22Rv1 (cell line): Measurements from ENCODE around the gene DPYSL4.

Experiments
- H3K27ac ChIP-seq: fragments of 450-650 bp; 2 replicates; pipeline ENCODE4 v1.5.1; 2017
- ZFX ChIP-seq: fragments of 450-650 bp; IDR thresholded peaks from 2 replicates; pipeline ENCODE4 v1.6.1; 2017; ENCODE audit warnings: antibody characterized with exemption, borderline replicate concordance
- TF ChIP-seq, protein P1 (sequence below): fragments of 450-650 bp; IDR thresholded peaks from 2 replicates; pipeline ENCODE4 v1.5.1; 2017; ENCODE audit warnings: mild to moderate bottlenecking

DPYSL4 gene

DNA sequence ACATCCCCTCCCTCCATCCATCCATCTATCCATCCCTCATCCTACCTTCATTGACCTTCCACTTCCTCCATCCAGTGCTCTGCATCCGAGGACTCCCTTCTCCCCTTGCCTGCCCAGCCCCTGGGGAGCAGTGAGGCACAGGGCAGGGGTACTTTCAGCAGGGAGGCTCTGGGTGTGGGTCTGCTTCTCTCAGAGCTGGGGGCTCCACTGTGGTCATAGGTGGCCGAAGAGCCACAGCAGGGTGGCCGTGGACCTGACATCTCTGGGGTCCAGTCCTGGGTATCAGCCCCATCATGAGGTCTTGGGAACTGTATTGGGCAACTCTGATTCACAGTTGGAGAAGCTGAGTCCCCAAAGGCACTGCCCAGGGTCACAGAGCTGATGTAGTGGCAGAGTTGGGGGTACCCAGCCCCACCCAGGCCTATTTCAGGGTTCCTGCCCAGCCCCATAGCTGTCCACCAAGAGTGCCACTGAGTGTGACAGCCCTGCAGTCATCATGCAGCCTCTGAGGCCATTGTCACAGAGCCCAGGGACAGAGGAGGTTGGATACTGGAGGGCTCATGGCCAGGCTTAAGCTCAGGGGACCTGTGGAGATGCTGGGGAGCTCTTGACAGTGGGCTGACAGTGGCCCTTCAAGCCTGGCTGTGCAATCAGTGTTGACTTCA is 35.3 kb upstream of the DPYSL4 start:
- TF ChIP-seq, protein P1, sequence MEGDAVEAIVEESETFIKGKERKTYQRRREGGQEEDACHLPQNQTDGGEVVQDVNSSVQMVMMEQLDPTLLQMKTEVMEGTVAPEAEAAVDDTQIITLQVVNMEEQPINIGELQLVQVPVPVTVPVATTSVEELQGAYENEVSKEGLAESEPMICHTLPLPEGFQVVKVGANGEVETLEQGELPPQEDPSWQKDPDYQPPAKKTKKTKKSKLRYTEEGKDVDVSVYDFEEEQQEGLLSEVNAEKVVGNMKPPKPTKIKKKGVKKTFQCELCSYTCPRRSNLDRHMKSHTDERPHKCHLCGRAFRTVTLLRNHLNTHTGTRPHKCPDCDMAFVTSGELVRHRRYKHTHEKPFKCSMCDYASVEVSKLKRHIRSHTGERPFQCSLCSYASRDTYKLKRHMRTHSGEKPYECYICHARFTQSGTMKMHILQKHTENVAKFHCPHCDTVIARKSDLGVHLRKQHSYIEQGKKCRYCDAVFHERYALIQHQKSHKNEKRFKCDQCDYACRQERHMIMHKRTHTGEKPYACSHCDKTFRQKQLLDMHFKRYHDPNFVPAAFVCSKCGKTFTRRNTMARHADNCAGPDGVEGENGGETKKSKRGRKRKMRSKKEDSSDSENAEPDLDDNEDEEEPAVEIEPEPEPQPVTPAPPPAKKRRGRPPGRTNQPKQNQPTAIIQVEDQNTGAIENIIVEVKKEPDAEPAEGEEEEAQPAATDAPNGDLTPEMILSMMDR = no peak
- TF ChIP-seq ZFX = no peak

DNA sequence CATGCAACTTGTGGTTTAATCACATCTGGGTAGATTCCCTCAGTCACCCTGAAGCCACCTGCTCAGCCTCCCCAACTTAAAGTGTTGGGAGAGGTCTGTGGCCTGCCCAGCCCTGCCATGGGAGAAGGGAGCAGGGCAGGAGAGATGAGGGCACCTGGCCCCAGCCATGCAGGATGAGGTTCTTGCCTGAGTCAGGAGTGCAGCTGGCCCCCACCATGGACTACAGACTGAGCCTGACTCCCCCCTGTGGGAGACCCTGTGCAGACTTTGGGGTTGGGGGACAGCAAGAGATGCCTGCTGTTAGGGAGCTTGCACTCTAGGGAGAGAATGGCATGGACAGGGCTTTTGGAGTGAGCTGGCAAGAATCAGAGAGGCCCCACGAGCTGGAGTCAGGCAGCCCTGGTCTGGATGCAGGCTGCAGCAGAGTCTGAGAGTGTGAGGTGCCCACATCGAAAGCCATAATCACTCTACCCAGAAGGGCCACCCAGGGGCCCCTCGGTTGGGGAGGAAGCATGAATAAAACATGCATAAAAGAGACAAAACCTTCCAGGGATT is 34.7 kb upstream of the DPYSL4 start:
- no peak overlapping the region for H3K27ac ChIP-seq

More for the DNA sequence above, 35.3 kb upstream of the DPYSL4 start:
- no peak overlapping the region for H3K27ac ChIP-seq

DNA sequence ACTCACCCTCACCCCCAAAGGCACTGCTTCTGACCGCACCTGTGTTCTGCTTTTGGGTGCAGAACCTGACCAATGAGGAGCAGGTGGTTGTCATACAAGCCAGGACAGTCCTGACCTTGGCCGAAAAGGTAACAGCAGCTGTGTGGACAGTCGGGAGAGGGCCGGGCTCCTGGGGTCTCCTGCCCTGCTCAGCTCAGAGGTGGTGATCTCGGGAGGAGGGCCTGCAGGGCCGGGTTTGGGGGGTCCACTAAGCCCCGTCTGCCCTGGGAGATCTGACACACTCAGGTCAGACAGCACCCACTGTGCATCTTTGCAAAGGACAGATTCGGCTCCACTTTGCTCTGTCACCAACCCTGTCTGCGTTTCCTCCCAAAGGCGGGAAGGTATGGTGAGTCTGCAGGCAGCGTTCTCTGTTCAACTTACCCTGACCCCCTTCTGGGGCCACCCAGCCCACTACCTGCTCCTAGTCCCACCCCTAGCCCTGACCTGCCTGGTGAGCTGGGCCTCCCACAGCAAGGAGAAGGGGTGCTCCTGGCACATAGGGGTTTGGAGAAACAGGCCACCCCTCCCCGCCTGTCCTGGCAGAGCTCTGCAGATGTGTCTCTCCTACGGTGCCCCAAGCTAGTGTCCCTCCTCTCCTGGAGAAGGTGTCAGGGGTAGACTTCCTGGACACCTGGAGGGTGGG is 33.7 kb upstream of the DPYSL4 start:
- TF ChIP-seq ZFX = no peak
- TF ChIP-seq, protein P1 = no peak
- H3K27ac ChIP-seq = no peak overlapping the region

More for the DNA sequence above, 34.7 kb upstream of the DPYSL4 start:
- no peak for TF ChIP-seq ZFX
- TF ChIP-seq, protein P1 = no peak

DNA sequence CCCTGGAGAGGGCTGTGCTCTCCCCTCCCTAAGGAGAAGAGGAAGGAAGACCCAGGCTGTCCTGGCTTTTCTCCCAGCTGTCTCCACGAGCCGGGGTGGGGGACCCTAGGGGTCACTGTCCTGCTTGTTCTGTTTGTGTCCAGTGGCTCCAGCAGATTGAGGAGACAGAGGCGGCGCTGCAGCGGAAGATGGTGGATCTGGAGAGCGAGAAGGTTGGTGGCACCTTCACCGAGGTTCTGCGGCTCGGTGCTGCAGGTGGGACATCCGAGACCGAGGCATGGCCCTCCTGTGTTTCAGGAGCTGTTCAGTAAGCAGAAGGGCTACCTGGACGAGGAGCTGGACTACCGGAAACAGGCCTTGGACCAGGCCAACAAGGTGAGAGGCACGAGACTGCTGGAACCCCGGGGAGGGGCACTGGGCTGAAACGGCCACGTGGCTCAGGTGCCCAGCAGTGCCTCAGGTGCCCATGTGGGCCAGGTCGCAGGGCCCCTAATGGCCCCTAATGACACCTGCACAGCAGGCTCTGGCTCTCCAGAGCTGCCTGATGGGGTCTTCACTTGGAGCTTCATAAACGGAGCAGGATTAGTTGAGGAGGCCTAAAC is 33.0 kb upstream of the DPYSL4 start:
- no peak overlapping the region for H3K27ac ChIP-seq
- TF ChIP-seq, protein P1 = no peak
- TF ChIP-seq ZFX = no peak

DNA sequence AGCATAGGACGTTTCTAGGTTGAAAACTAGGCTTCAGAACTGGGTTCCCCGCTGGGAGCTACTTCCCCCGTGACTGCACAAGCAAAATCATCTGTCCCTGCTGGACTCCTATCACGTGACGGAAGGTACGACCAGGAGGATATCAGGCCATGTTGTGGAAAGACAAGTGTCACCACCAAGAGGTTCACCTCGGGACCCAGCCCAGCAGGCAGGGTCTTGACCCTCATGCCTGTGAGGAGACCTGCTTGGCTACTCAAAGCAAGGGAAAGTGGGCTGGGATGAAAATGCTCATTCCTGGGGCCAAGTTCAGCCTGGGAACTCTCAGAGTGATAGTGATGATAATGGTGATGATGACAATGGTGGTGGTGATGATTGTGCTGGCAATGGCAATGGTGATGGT is 32.3 kb upstream of the DPYSL4 start:
- TF ChIP-seq, protein P1 = no peak
- no peak for TF ChIP-seq ZFX
- no peak overlapping the region for H3K27ac ChIP-seq

DNA sequence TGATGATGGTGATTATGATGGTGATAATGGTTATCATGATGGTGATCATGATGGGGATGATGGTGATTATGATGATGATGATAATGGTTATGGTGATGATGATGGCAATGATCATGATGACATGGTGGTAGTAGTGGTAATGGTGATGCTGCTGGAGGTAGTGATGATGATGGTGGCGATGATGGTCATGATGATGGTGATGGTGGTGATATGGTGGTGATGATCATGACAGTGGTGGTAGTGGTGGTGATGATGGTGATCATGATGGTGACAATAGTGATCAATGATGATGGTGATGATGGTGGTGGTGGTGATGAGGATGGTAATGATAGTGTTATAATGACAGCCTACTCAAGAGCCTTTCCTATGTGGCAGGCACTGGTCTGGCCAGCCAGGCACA is 31.8 kb upstream of the DPYSL4 start:
- TF ChIP-seq, protein P1 = no peak
- TF ChIP-seq ZFX = no peak

More for the DNA sequence above, 31.8 kb upstream of the DPYSL4 start:
- H3K27ac ChIP-seq = no peak overlapping the region
